Measurements from ENCODE around the gene TINCR.
"Not testable (repeated sequence)": the region's sequence is repeated elsewhere in the genome, so short reads cannot be mapped to it uniquely, and the experiment has no call there.

TINCR gene

GRCh38 chr19:5567360-5567969 is at the start of gene TINCR:
TINCR (minus strand) TSS chr19:5567953.
- DNase-seq, result no peak

- no peak for DNase-seq
Observed at GRCh38 chr19:5617080-5617479, 49.3 kb upstream of the TINCR start.

GRCh38 chr19:5615756-5616327 is 48.1 kb upstream of the TINCR start:
- no peak for DNase-seq

- DNase-seq, result no peak
Observed at GRCh38 chr19:5612891-5613865, 45.4 kb upstream of the TINCR start.

GRCh38 chr19:5609881-5610448 is 42.2 kb upstream of the TINCR start:
- DNase-seq, result no peak

- DNase-seq, result not testable (repeated sequence)
Observed at GRCh38 chr19:5608766-5609165, 41.0 kb upstream of the TINCR start.

- DNase-seq, result no peak
Observed at GRCh38 chr19:5608291-5608690, 40.5 kb upstream of the TINCR start.

GRCh38 chr19:5607318-5608275 is 39.8 kb upstream of the TINCR start:
- DNase-seq, result no peak

- no peak for DNase-seq
Observed at GRCh38 chr19:5605362-5605761, 37.6 kb upstream of the TINCR start.

- no peak for DNase-seq
Observed at GRCh38 chr19:5603626-5604025, 35.9 kb upstream of the TINCR start.

- DNase-seq, result no peak
Observed at GRCh38 chr19:5600797-5601196, 33.0 kb upstream of the TINCR start.

GRCh38 chr19:5595745-5596144 is 28.0 kb upstream of the TINCR start:
- no peak for DNase-seq

GRCh38 chr19:5595129-5595528 is 27.4 kb upstream of the TINCR start:
- DNase-seq, result no peak

GRCh38 chr19:5594521-5594950 is 26.8 kb upstream of the TINCR start:
- no peak for DNase-seq

GRCh38 chr19:5593343-5594255 is 25.8 kb upstream of the TINCR start:
- no peak for DNase-seq

GRCh38 chr19:5592531-5593342 is 25.0 kb upstream of the TINCR start:
- DNase-seq, result no peak

GRCh38 chr19:5591476-5591875 is 23.7 kb upstream of the TINCR start:
- DNase-seq, result no peak

GRCh38 chr19:5590865-5591154 is 23.1 kb upstream of the TINCR start:
- no peak for DNase-seq

GRCh38 chr19:5590151-5590864 is 22.6 kb upstream of the TINCR start:
- no peak for DNase-seq
